ENCODE measurements around the gene S100A5.
"Not testable (repeated sequence)": the region's sequence is repeated elsewhere in the genome, so short reads cannot be mapped to it uniquely, and the experiment has no call there.

Gene S100A5

DNA sequence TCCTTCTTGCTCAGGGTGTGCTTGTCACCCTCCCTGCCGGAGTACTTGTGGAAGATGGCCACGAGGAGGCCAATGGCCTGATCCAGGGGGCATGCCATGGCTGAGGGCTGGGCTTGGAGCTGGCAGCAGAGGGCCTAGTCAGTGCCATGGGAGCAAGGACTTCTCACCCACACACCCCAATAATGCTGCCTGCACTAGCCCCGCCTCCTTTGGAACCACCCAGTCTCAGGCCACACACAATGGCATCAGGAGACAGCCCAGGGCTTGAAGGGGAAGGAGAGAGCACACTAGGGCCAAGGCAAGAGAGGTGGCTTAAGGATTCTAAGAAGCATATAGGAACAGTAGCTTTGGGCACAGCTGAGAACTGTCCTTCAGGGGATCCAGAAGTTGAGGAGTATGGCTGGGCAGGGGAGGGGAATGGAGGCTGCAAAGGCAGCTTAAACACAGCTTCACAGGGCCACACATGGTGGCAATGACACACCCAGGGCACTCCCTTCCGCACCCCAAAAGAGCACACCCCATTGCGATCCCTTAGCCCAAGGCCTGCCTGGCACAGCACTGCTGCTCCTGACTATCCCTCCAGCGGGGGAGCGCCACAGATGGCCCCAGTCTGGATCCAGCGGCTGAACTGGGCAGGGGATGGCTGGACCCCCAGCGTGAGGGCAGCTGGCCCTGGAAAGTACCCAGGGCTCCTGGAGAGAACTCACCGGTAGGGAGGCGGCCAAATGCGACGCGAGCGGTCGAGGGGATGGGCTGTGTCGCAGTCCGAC is 5.3 kb downstream of the S100A5 start, which contains the start of gene S100A6:
TSS of gene S100A6 (minus strand) at position 750 of the 770 bp plus-strand sequence. CDS start at position 98, 652 bp downstream.
- DNase-seq (ENCODE audit: insufficient read length, low spot score), result no peak
- no peak for FAIRE-seq

DNA sequence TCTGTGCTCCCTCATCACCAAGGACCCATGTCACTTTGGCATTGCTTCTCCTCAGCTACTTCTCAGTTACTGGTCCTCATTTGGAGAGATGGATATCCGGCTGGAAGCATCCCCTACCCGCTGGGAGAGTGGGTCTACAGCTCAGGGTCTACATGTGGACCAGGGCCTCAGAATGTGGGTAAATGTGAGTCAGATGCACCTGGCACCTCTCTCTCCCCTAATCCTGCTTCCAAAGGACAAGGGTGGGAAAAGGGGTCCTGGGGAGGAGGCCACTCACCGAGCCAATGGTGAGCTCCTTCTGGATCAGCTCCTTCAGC is 5.9 kb downstream of the S100A5 start:
- FAIRE-seq (no peak), DNase-seq (ENCODE audit: insufficient read length, low spot score) (no peak)

GRCh38 chr1:153534226-153534924 is 6.4 kb downstream of the S100A5 start:
- FAIRE-seq (no peak), DNase-seq (ENCODE audit: insufficient read length, low spot score) (no peak)

- DNase-seq (ENCODE audit: insufficient read length, low spot score), result peak; percentile 81
- FAIRE-seq, result no peak
These were observed 7.0 kb downstream of the S100A5 start for GRCh38 chr1:153533689-153534201.

GRCh38 chr1:153532769-153533599 is 7.8 kb downstream of the S100A5 start:
- no peak for FAIRE-seq
- DNase-seq (ENCODE audit: insufficient read length, low spot score), result peak; percentile 68

DNA sequence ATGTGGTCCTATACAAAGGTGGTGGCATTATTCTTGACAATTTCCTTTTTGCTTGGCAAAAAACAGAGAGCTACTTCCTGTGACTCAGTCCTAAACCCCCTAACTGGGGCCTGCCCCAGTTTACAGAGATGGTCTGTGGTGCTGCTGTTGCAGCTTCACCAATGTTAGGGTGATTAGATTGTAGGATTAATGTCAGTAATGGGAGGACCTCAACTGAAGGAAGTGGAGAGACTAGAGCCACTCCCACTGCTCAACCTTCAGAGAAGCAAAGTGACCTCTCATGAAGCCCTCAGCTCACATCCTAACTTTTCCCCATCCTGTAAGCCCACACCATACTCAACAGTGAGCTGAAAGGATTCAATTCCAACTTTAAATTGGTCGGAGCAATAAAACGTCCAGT is 8.6 kb downstream of the S100A5 start:
- DNase-seq (ENCODE audit: insufficient read length, low spot score) (no peak), FAIRE-seq (no peak)

DNA sequence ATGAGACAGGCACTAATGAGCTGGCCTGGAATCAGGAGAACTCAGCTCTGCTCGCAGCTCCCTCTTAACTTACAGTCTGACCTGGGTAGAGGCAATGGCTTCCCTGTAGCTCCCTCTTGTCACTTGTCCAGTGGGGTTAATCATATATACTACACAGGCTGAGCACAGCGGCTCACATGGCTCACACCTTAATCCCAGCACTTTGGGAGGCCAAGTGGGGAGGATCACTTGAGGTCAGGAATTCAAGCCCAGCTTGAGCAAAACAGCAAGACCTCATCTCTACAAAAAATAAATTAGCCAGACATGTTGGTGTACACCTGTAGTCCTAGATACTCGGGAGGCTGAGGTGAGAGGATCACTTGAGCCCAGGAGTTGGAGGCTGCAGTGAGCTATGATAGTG is 9.1 kb downstream of the S100A5 start:
- FAIRE-seq (no peak), DNase-seq (ENCODE audit: insufficient read length, low spot score) (no peak)

DNA sequence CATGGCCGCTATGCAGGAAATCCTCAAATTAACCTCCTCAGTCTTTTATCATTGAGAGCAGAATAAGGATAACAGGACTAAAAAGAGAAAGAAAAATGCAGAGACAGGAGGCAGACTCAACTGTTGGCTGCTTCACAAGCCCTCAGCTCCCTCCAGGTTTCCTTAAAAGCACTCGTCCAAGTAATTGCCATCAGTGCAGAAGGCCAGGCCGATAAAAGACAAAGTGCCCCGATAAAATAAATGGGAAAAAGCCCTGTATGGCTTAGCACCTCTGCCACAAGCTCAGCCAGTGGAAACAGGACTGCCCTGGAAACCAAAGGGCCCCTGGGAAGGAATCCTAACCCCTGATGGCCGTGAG is 13.1 kb downstream of the S100A5 start:
- no peak for FAIRE-seq
- DNase-seq (ENCODE audit: insufficient read length, low spot score), result no peak

DNA sequence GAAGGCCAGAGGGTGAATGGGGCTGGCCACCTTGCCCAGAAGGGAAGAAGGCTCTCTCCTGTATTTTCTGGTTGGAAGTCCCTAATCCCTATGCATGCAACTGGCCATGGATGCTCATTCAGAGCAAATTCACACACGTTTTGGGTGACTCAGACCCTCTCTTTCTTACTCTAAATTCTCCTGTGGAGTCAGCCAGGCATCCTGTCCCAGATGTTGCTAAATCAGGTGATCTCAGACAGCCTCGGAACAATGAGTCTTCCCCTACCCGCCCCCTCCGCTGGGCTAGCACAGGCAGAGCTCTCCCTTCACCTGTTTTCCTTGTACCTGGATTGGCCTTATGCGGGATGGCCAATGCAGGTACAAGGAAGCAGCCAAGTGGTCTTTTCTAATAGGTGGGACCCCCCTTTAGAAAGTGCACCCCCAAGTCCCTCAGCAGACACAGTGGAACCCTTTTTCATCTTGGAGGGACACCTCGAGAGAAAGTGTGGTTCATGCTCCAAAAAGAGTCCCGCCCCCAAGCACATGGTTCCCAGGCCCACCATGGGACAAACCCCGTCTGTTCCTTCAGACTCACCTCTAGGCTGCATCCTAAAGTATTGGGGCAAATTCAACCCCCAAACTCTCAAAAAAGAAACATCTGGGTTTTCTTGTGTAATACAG is 13.6 kb downstream of the S100A5 start:
- DNase-seq (ENCODE audit: insufficient read length, low spot score), result no peak

DNA sequence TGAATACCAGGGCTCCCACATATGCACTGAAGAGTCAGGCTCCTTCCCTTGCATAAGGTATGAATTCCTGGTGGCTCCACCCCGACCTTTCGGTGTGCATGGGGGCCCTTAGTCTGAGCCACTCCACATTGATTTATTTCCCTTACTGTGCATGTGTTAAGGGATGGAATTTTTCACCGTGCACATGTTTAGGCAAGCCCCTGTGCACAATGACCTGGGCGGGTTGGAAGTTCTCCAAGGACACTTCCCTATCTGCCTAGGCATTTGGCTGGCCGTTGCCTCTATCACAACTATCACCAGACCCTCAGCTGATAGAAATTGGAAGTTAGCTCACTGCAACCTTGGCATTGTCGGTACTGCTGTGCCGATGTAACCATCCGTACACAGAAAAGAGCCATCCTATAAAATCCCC is 14.6 kb downstream of the S100A5 start:
- DNase-seq (ENCODE audit: insufficient read length, low spot score), result no peak
- no peak for FAIRE-seq

More for the DNA sequence above, 13.6 kb downstream of the S100A5 start:
- FAIRE-seq, result no peak

GRCh38 chr1:153525088-153525728 is 15.5 kb downstream of the S100A5 start:
- DNase-seq (ENCODE audit: insufficient read length, low spot score) (no peak), FAIRE-seq (no peak)

GRCh38 chr1:153522353-153523048 is 18.2 kb downstream of the S100A5 start:
- not testable (repeated sequence) for DNase-seq (ENCODE audit: insufficient read length, low spot score); FAIRE-seq

DNA sequence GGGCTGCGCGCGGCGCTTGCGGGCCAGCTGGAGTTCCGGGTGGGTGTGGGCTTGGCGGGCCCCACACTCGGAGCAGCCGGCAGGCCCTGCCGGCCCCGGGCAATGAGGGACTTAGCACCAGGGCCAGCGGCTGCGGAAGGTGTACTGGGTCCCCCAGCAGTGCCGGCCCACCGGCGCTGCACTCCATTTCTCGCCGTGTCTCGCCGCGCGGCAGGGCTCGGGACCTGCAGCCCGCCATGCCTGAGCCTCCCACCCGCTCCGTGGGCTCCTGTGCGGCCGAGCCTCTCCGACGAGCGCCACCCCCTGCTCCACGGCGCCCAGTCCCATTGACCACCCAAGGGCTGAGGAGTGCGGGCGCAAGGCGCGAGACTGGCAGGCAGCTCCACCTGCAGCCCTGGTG is 18.9 kb downstream of the S100A5 start:
- FAIRE-seq; DNase-seq (ENCODE audit: insufficient read length, low spot score): not testable (repeated sequence)

DNA sequence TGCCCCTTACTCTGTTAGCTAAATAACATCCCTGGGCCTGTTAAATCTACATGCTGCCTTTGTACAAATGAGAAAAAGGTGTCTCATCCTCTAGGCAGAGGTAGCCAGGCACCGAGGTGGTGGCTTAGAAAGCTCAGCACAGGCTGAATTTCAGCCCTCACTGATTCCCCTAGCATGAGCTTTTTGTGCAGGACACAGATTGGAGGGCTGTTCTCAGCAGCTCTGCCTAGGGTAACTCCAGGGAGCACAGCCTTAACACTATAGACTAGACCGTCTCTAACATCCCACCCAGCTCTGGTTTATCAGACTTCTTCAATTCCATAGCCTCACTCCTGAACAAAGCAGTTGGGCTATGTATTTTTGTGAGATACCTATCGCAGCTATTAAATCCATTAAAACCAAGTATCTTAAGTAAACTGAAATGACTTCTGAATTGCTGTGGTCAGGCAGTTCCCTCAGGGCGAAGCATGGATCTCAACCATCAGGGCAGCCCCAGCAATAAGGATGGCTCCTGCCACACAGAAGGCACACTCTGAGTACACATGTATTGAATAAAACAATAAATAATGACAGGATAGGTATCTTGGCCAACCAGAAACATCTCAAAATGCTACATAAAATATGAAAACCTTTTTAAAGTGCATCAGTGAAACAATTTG is 19.8 kb downstream of the S100A5 start:
- DNase-seq (ENCODE audit: insufficient read length, low spot score) (no peak), FAIRE-seq (no peak)

DNA sequence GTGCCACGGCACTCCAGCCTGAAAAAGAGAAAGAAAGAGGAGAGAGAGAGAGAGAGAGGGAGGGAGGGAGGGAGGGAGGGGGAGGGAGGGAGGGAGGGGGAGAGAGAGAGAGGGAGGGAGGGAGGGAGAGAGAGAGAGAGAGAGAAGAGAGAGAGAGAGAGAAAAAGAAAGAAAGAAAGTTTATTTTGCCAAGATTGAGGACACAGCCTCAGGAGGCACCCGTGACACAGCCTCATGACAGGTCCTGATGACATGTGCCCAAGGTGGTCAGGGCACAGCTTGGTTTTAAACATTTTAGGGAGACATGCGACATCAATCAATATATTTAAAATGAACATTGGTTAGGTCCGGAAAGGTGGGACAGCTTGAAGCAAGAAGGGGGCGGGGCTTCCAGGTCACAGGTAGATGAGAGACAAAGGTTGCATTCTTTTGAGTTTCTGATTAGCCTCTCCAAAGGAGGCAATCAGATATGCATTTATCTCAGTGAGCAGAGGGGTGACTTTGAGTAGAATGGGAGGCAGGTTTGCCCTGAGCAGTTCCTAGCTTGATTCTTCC is 20.5 kb downstream of the S100A5 start:
- DNase-seq (ENCODE audit: insufficient read length, low spot score); FAIRE-seq: not testable (repeated sequence)

DNA sequence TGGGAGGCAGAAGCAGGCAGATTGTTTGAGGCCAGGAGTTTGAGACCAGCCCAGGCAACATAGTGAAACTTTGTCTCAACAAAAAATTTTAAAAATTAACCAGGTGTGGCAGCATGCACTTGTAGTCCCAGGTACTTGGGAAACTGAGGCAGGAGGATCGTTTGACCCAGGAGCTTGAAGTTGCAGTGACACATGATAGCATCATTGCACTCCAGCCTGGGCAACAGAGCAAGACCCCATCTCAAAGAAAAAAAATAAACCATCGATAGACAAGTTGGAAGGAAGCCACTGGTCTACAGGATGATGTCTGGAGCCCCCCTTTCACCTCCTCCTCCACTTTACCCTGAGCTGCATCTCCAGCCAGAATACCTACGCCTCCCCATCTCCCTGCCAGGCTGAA is 21.5 kb downstream of the S100A5 start:
- no peak for DNase-seq (ENCODE audit: insufficient read length, low spot score)
- FAIRE-seq, result no peak

DNA sequence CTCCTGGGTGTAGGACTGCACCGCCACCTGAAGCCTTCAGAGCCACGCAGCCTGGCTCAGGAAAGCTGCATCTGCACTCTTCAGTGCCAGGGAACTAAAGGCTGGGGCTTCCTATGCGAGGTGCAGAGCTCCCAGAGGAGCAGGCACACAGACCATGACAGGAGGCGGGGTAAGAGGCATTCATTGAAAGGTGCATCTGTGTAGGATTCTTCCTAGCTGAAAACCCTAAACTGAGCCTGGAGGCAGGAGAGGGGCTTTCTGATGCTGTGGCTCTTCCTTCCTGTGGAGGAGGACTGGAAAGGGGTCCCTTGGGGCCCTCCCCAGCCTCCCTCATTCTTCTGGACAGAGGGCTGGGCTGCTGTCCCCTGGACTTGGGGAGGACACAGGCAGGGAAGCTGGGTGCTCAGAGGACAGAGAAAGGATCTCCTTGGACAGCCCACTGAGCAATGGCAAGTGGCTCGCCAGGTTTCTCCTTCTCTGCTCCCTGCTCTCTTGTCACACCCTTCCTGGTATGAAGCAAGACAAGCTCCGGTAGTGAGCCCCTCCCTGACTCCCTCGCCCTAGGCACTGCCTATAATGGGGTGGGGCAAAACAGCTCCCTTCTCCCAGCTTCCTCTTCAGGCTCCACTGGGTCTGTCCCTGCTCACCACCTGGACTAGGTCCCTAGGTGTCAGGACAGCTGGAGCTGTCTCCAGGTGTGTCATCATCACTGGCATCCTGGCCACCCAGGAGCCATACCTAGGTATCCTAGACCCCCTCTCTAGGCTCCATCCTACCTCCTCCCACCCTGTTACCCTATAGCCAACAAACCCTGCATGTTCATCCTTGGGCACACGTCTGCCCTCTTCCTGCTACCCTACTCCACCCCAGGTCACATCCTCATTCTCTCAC is 25.0 kb downstream of the S100A5 start:
- DNase-seq (ENCODE audit: insufficient read length, low spot score) (no peak), FAIRE-seq (no peak)

DNA sequence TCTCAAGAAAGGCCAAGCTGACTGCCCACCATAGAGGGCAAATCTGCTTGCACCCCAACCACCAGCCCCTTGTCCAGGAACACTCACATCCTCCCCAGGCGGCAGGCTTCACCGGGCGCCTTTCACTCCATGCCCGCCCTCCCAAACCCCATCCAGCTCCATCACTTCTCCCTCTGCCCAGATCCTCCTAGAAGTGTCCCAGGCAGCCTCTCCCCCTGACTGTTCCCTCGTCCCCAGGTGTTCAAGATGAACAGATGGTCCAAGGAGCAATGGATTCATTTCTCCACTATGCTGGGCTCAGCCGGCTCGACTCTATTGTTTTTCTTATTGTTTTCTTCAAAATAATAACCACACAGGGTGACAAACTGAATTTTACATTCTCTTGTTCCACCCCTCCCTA is 27.1 kb downstream of the S100A5 start:
- no peak for DNase-seq (ENCODE audit: insufficient read length, low spot score)
- no peak for FAIRE-seq
